ENCODE results near the gene PLXDC1. TPM values are rescaled to one million over a fixed set of nuclear protein-coding genes. Genes with fewer than 3 reads are reported as not detected.
A peak's percentile ranks its signal among the peaks of the same experiment; 100 is the strongest.

Gene PLXDC1
- total and polyA plus RNA-seq, 2 of the 8 experiments (the other 6 are each of a cell fraction or from before 2014, with no cell fraction given): 4.1 to 14.6 TPM

- Histone ChIP-seq H2BK20ac (ENCODE audit: low read length) (no peak overlapping the region), H2BK12ac (ENCODE audit: low read depth, low read length) (no peak overlapping the region), H3K4me2 (ENCODE audit: insufficient read depth in 1 of 2, low read depth in 2 of 2, low read length in 2 of 2) (peak overlapping the region in 1 of 2 experiments; percentile 24; a peak in 1 of 4 replicates), H3K9ac (replicated peaks in 1 of 4; ENCODE audit: extremely low read depth in 1 of 4, low read depth in 3 of 4, low read length in 3 of 4) (no peak overlapping the region), H2BK5ac (ENCODE audit: low read depth, low read length) (no peak overlapping the region), H3K4me3 (ENCODE audit: extremely low read depth in 1 of 4, insufficient read depth in 2 of 4, low read depth in 3 of 4, low read length in 4 of 4) (peak overlapping the region in 1 of 4 experiments; percentile 22; a peak in 1 of 8 replicates), H3K56ac (replicated peaks; ENCODE audit: insufficient read length, low read depth, low read length) (no peak overlapping the region), H4K8ac (ENCODE audit: extremely low read depth, insufficient read depth, low read length) (no peak overlapping the region), H3K27me3 (replicated peaks in 1 of 4; ENCODE audit: control insufficient read depth in 3 of 4, extremely low read depth in 1 of 4, insufficient read depth in 3 of 4, low read length in 3 of 4) (no peaks in the 10 kb centered on the region), H3K27ac (ENCODE audit: low read depth, low read length) (no peak overlapping the region), H3K79me1 (ENCODE audit: low read depth, low read length) (no peaks in the 10 kb centered on the region; the same call in 1 of the 2 replicates), H4K91ac (replicated peaks; ENCODE audit: insufficient read length, low read length) (no peak overlapping the region), H3K18ac (ENCODE audit: extremely low read depth, low read length) (no peak overlapping the region), H3K14ac (ENCODE audit: insufficient read length) (no peak overlapping the region), H2BK15ac (ENCODE audit: low read length) (no peak overlapping the region), H2BK120ac (replicated peaks; ENCODE audit: low read depth, low read length) (no peak overlapping the region), H4K20me1 (replicated peaks in 1 of 2; ENCODE audit: control insufficient read depth in 1 of 2, insufficient read depth in 2 of 2, low read length in 2 of 2) (peaks cover 0 to 5% of the 10 kb centered on the region in 2 experiments), H3K4ac (replicated peaks; ENCODE audit: insufficient read length, low read depth, low read length) (no peak overlapping the region), H3K9me3 (ENCODE audit: insufficient read depth in 2 of 2, low read depth in 1 of 2, low read length in 1 of 2) (no peaks in the 10 kb centered on the region), H3K23ac (ENCODE audit: insufficient read length) (no peak overlapping the region), H2AFZ (ENCODE audit: low read length) (no peak overlapping the region), H3K23me2 (ENCODE audit: low read depth, low read length) (no peaks in the 10 kb centered on the region; the same call in 1 of the 2 replicates), H3K4me1 (replicated peaks in 1 of 4; ENCODE audit: control insufficient read depth in 3 of 4, insufficient read depth in 4 of 4, low read length in 3 of 4) (peaks cover 0 to 14% (median 10%) of the 10 kb centered on the region in 4 experiments; a peak in 6 of 7 replicates), H3K36me3 (ENCODE audit: control insufficient read depth in 2 of 4, insufficient read depth in 4 of 4, low read length in 3 of 4) (peaks cover 0 to 15% (median 5%) of the 10 kb centered on the region in 4 experiments; a peak in 4 of 8 replicates), H2AK5ac (ENCODE audit: low read depth, low read length) (no peak overlapping the region), H3K79me2 (ENCODE audit: control insufficient read depth in 1 of 2, insufficient read depth in 2 of 2, low read length in 2 of 2) (no peaks in the 10 kb centered on the region), H4K5ac (ENCODE audit: insufficient read length, low read depth, low read length) (no peak overlapping the region)
- POLR2A ChIA-PET (ENCODE audit: partially characterized antibody): interaction anchor here (0.6 to 3.9 kb wide), 14 partner anchors 10 to 251 kb away, joined by 3 to 35 read pairs (median 6); partner anchors contain the start of genes ARL5C and RPL19
- peak; percentile 82 to 92 for DNase-seq (ENCODE audit: low read depth in 1 of 2, low spot score in 2 of 2)
- peak; percentile 77 for FAIRE-seq
- 66% methylated on average over 32 of the region's 35 CpGs; no CpG with 5 or more reads in 1 of the 2 experiments for WGBS, 2 experiments (ENCODE audit: extremely low coverage in 1 of 2, insufficient coverage in 1 of 2, insufficient read length in 1 of 2, insufficient replicate concordance in 2 of 2, low coverage in 1 of 2, low lambda C conversion rate in 2 of 2, missing lambda C conversion rate in 1 of 2)
- CTCF ChIA-PET (ENCODE audit: partially characterized antibody): interaction anchor here (0.7 to 7.8 kb wide), 63 partner anchors 8 to 864 kb away, joined by 3 to 151 read pairs (median 4); partner anchors contain the start of genes ARL5C, CACNB1, CWC25 and FBXO47
- TF ChIP-seq SIN3A (conservative IDR thresholded peaks at IDR 0.05 in 1 of 2, IDR thresholded peaks at IDR 0.05 in 1 of 2; ENCODE audit: low read depth in 1 of 2, low read length in 2 of 2): 0 out of 4 replicates have a peak, but pooled peaks of 1 of the 2 experiments have one; percentile 57
- TF ChIP-seq, protein P1, sequence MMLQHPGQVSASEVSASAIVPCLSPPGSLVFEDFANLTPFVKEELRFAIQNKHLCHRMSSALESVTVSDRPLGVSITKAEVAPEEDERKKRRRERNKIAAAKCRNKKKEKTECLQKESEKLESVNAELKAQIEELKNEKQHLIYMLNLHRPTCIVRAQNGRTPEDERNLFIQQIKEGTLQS (IDR thresholded peaks at IDR 0.05; ENCODE audit: insufficient read depth, low read depth, low read length): no peak
- TF ChIP-seq USF2 (IDR thresholded peaks at IDR 0.05; ENCODE audit: low read length): no peak
- no peak for TF ChIP-seq RXRA (IDR thresholded peaks at IDR 0.05; ENCODE audit: insufficient read depth, low read depth, low read length)
- TF ChIP-seq HDAC2 (IDR thresholded peaks at IDR 0.05; ENCODE audit: borderline replicate concordance in 1 of 2, low read depth in 2 of 2, low read length in 2 of 2): no peak
- no peak for TF ChIP-seq RNF2 (IDR thresholded peaks at IDR 0.05; ENCODE audit: borderline replicate concordance, low read depth, low read length, missing control alignments, poor library complexity, severe bottlenecking)
- no peak for TF ChIP-seq RFX5 (IDR thresholded peaks at IDR 0.05; ENCODE audit: borderline replicate concordance, low read depth, low read length)
- TF ChIP-seq POU5F1 (IDR thresholded peaks at IDR 0.05; ENCODE audit: low read depth, low read length): no peak
These were observed 23.7 kb upstream of the PLXDC1 start for GRCh38 chr17:39174920-39175694.

Measured in H1 (cell line).